NCI-H2171 treated with DMSO at 0.1 percent for 48 hours (cell line): ENCODE results near the gene TRABD.

Experiments
- DNase-seq: peaks from one replicate; lab custom pipeline; 2025; lab: John Stamatoyannopoulos, UW

The TRABD gene

GRCh38 chr22:50186761-50187523 lies 1.2 kb downstream of the TRABD start:
- DNase-seq, result peak; percentile 32

- no peak for DNase-seq
These were observed 2.6 kb downstream of the TRABD start for GRCh38 chr22:50188356-50188755.

DNA sequence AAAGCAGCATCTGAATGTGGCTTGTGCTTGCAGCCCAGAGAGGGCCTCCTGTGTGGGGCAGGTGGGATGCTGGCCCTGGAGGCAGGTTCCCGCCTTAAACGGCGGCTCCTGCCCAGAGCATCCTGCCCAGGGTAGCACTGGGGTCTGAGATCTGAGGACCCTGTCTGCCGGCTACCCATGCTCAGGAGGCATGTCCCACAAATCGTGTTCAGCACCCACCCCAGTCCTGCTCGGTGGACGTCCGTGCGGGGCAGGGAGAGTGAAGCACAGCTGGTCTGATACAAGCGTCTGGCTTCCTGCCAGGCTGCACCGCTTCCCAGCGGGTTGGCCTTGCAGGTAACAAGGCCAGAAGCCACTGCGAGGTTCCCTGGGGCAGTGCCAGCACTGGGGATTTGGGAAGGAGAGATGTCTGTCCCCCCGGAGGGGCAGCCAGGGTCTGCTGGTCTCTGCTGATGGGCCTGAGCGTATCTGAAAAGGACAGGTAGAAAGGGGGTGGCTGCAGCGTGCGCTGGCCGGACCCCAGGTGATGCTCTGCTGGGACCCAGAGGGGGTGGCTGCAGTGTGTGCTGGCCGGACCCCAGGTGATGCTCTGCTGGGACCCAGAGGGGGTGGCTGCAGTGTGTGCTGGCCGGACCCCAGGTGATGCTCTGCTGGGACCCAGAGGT lies 3.6 kb downstream of the TRABD start:
- peak; percentile 49 for DNase-seq

GRCh38 chr22:50189849-50190181 lies 4.1 kb downstream of the TRABD start:
- DNase-seq, result peak; percentile 78

- DNase-seq, result peak; percentile 78
These were observed 4.6 kb downstream of the TRABD start for GRCh38 chr22:50190182-50190940.

GRCh38 chr22:50190941-50191741 lies 5.4 kb downstream of the TRABD start:
- no peak for DNase-seq

DNA sequence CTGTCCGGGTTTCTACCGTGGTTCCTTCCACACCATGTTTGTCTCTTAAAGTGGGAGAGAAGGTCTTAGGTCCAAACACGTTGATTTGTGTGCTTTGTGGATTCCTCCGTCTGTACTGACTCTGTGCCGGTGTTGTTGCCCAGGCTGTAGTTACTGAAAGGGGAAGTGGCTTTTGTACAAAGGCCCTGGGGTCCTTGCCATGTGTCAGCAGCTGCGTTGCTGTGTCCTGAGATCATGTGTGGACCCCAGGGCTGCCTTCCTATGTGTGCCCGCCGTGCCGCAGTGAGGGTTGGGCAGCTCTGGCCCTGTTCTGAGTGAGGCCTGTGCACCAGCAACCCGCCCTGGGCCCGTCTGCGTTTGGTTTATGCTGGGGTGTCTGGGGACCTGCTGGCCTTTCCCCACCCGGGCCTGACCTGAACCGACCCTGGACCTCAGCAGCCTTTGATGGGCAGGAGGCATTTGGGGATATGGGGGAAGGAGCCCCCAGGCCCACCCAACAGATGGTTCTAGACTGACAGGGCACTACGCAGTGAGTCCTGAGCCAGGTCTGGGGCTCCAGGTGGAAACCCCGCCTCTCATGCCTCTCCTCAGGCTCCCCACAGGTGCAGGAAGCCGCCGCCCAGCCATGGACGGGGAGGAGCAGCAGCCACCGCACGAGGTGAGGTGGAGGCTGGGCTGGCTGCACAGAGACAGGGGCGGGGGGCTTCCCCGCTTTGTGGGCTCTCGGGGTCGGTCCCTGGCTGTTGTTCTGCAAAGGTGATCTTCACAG lies 6.9 kb downstream of the TRABD start:
- no peak for DNase-seq

- DNase-seq, result no peak
These were observed 7.9 kb downstream of the TRABD start for GRCh38 chr22:50193621-50194020.

- DNase-seq, result no peak
These were observed 8.5 kb downstream of the TRABD start for GRCh38 chr22:50194037-50194805.

DNA sequence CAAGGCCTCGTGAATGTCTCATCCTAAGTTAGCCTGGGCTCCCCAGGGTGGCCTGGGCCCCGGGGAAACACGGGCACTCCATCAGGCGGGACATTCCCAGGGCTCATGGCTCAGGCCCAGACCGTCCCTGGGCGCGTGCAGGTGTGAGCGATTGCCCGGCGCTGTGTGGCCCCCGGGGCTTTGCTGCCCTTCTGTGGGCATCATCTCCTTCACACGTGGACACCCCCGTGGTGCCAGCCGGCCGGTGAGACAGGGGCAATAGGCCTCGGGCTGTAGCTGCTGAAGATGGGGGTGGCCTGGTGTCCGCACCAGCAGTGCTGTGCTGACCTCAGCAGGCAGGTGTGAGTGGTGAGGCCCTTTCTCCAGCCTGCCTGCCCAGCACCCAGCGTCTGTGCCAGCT lies 10.5 kb downstream of the TRABD start:
- no peak for DNase-seq

GRCh38 chr22:50197000-50197800 lies 11.5 kb downstream of the TRABD start:
- DNase-seq, result no peak

- DNase-seq, result no peak
These were observed 12.3 kb downstream of the TRABD start for GRCh38 chr22:50197856-50198623.

DNA sequence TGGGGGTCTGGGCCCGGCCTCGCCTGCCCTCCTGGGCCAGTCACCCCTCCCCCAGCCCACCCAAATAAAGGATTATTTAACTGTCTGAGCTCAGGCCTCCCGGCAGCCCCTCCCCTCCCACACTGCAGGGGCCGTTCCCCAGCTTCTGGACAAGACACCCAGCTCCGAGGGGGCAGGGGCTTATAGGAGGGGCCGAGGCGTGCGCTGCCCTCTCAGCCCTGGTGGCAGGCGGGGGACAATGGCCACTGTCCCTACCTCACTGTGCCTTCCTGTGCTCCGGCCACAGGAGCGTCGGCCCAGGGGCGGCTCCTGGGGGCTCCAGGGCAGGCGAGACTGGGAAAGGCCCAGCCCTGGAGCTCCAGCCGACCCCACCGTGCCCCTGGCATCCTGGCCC lies 12.9 kb downstream of the TRABD start:
- no peak for DNase-seq

GRCh38 chr22:50199251-50199721 lies 13.6 kb downstream of the TRABD start:
- no peak for DNase-seq

- no peak for DNase-seq
These were observed 14.2 kb downstream of the TRABD start for GRCh38 chr22:50199829-50200460.

DNA sequence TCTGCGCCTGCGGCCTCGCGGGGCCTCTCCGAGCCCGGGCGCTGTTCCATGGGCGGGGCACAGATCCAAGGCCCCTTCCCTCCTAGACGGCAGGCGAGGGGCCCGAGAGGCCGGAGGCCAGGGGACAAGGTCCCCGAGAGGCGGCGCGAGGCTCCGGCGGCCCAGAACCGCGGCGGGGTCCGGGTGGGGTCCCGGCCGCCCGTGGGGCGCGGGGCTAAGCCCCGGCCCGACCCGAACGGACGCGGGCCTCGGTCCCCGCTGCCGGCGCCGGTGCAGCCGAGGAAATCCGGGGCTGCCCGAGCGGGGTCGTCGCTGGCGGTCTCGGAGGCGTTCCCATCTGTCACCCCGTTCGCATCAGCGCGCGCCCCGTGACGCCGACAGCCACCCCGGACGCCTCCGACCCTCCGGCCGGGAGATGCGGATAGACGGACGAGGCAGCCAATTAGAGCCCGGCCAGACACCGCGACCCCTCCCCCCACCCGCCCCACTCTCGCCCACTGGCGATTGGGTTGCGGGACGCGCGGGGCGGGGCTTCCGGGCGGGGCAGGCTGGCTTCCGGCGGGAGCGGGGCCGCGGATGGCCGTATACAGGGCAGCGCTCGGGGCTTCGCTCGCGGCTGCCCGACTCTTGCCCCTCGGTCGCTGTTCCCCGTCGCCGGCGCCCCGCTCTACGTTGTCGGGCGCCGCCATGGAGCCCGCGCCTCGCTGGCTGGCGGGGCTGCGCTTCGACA lies 14.9 kb downstream of the TRABD start, which contains the start of gene SELENOO:
SELENOO (plus strand) TSS at position 551 of the 730 bp plus-strand sequence; CDS start at position 577, 26 bp downstream.
- DNase-seq, result peak; percentile 89
